Measurements from ENCODE around the gene APEH.

- no peak for TF ChIP-seq CTCF (IDR thresholded peaks at IDR 0.05)
- TF ChIP-seq POLR2A (IDR thresholded peaks at IDR 0.05), result no peak
Observed at GRCh38 chr3:49662021-49662420, 12.1 kb upstream of the APEH start.

All from prostate gland (tissue), 2 donors.